ENCODE data around the gene GRID2. TPM values are rescaled to one million over a fixed set of nuclear protein-coding genes. Genes with fewer than 3 reads are reported as not detected.

The GRID2 gene
- total and polyA plus RNA-seq, 2 of the 4 experiments (the other 2 are of a cell fraction): under 0.01 TPM; not detected in 1

- Histone ChIP-seq H3K4ac (ENCODE audit: low read depth, low read length) (no peak overlapping the region), H3K23ac (ENCODE audit: low read depth, low read length) (no peak overlapping the region), H3K36me3 (ENCODE audit: control insufficient read depth, insufficient read depth, low read length) (no peaks in the 10 kb centered on the region), H4K91ac (ENCODE audit: insufficient read depth, low read depth, low read length) (no peak overlapping the region), H3K27me3 (ENCODE audit: control insufficient read depth, insufficient read depth, low read length) (no peaks in the 10 kb centered on the region), H4K20me1 (ENCODE audit: insufficient read depth, low read length) (no peaks in the 10 kb centered on the region), H3K27ac (ENCODE audit: insufficient read depth, low read length) (no peak overlapping the region), H2BK120ac (ENCODE audit: low read depth, low read length) (no peak overlapping the region), H3K9me3 (ENCODE audit: control insufficient read depth, insufficient read depth, low read length) (no peaks in the 10 kb centered on the region), H3K4me3 (ENCODE audit: insufficient read depth, low read depth, low read length) (no peak overlapping the region), H3K56ac (ENCODE audit: extremely low read depth, insufficient read depth, low read length) (no peak overlapping the region), H3K18ac (ENCODE audit: low read depth, low read length) (no peak overlapping the region), H4K8ac (ENCODE audit: low read depth in 2 of 2, low read length in 2 of 2) (no peak overlapping the region), H3K79me1 (ENCODE audit: low read depth in 1 of 2, low read length in 2 of 2) (no peaks in the 10 kb centered on the region), H3K4me2 (ENCODE audit: low read depth, low read length) (no peak overlapping the region), H3K9ac (ENCODE audit: low read depth, low read length) (no peak overlapping the region), H2AFZ (replicated peaks; ENCODE audit: low read length, poor library complexity) (no peak overlapping the region), H2BK15ac (ENCODE audit: low read depth, low read length) (no peak overlapping the region), H2AK5ac (ENCODE audit: low read depth, low read length) (no peak overlapping the region), H3K9me1 (ENCODE audit: insufficient read depth, low read length) (no peaks in the 10 kb centered on the region), H2BK5ac (ENCODE audit: low read depth, low read length, poor library complexity, severe bottlenecking) (no peak overlapping the region), H2BK20ac (ENCODE audit: low read depth, low read length) (no peak overlapping the region), H3K4me1 (ENCODE audit: control insufficient read depth, insufficient read depth, low read length) (no peaks in the 10 kb centered on the region), H2AK9ac (replicated peaks; ENCODE audit: low read depth, low read length, poor library complexity) (no peak overlapping the region), H3K14ac (replicated peaks; ENCODE audit: low read depth, low read length) (no peak overlapping the region), H4K5ac (ENCODE audit: low read depth, low read length) (no peak overlapping the region)
- no peak for TF ChIP-seq MAFK (IDR thresholded peaks at IDR 0.05; ENCODE audit: low read depth, low read length)
- no peak for TF ChIP-seq RCOR1 (IDR thresholded peaks at IDR 0.05; ENCODE audit: insufficient replicate concordance, low read length)
- no peak for TF ChIP-seq ELK1 (IDR thresholded peaks at IDR 0.05; ENCODE audit: borderline replicate concordance, low read depth, low read length)
- no peak for TF ChIP-seq POLR2A (IDR thresholded peaks at IDR 0.05; ENCODE audit: low read depth, low read length)
- TF ChIP-seq MAZ (IDR thresholded peaks at IDR 0.05; ENCODE audit: borderline replicate concordance, low read depth, low read length): no peak
- TF ChIP-seq CTCF (conservative IDR thresholded peaks at IDR 0.05; ENCODE audit: low read depth, low read length): no peak
- TF ChIP-seq NFE2L2 (IDR thresholded peaks at IDR 0.05; ENCODE audit: low read depth, low read length): no peak
- no peak for TF ChIP-seq RFX5 (IDR thresholded peaks at IDR 0.05; ENCODE audit: low read depth, low read length)
- no peak for TF ChIP-seq MXI1 (IDR thresholded peaks at IDR 0.05; ENCODE audit: borderline replicate concordance, low read depth, low read length)
- no peak for TF ChIP-seq CEBPB (IDR thresholded peaks at IDR 0.05; ENCODE audit: low read depth, low read length)
- no peak for TF ChIP-seq USF2 (IDR thresholded peaks at IDR 0.05; ENCODE audit: low read depth, low read length)
- no peak for TF ChIP-seq BHLHE40 (IDR thresholded peaks at IDR 0.05; ENCODE audit: low read depth, low read length)
- TF ChIP-seq FOS (IDR thresholded peaks at IDR 0.05; ENCODE audit: low read depth, low read length): no peak
- TF ChIP-seq SMC3 (IDR thresholded peaks at IDR 0.05; ENCODE audit: low read depth, low read length): no peak
- no peak for TF ChIP-seq RAD21 (IDR thresholded peaks at IDR 0.05; ENCODE audit: low read length)
- no peak for TF ChIP-seq CHD1 (IDR thresholded peaks at IDR 0.05; ENCODE audit: low read depth, low read length)
- ATAC-seq (ENCODE audit: low read depth): no peak
- no peak for DNase-seq
- BruUV-seq (replicated peaks): no TSS peak
- in situ Hi-C loops (cut with MboI; ENCODE audit: low sequenced_read_pairs) (no loop called here), dilution Hi-C loops (cut with HindIII; ENCODE audit: low sequenced_read_pairs, unreplicated experiment) (no loop called here), intact Hi-C loops (cut with micrococcal nuclease) (no loop called here)
- WGBS, 2 experiments (ENCODE audit: extremely low coverage in 2 of 2, insufficient read length in 1 of 2): no CpG with 5 or more reads among the region's 2 CpGs
- ChIA-PET POLR2A (ENCODE audit: unreplicated experiment) (no interaction called here), CTCF (no interaction called here)
Observed at GRCh38 chr4:93179044-93179443, 875.3 kb downstream of the GRID2 start.
